GM13977 (cell line): ENCODE measurements around the gene LEF1.

Experiments used
- DNase-seq: peaks from one replicate; pipeline ENCODE4 v3.0.0; 2012; ENCODE audit warnings: low spot score
- CTCF ChIP-seq: IDR thresholded peaks from 2 replicates; pipeline ENCODE4 v1.5.1; 2012; ENCODE audit warnings: mild to moderate bottlenecking, control low read depth; ENCODE audit not compliant: insufficient read depth; ENCODE audit errors: extremely low read depth, missing control alignments
- in situ Hi-C: fragments of 300-500 bp; cut with MboI; formaldehyde crosslinking; loops from one replicate; pipeline ENCODE4 v1.12.0; 2022; ENCODE audit warnings: low sequenced_read_pairs, low pct_unique_long_range_greater_than_20kb, mixed read lengths, inconsistent platforms; ENCODE audit not compliant: unreplicated experiment

The LEF1 gene

DNA sequence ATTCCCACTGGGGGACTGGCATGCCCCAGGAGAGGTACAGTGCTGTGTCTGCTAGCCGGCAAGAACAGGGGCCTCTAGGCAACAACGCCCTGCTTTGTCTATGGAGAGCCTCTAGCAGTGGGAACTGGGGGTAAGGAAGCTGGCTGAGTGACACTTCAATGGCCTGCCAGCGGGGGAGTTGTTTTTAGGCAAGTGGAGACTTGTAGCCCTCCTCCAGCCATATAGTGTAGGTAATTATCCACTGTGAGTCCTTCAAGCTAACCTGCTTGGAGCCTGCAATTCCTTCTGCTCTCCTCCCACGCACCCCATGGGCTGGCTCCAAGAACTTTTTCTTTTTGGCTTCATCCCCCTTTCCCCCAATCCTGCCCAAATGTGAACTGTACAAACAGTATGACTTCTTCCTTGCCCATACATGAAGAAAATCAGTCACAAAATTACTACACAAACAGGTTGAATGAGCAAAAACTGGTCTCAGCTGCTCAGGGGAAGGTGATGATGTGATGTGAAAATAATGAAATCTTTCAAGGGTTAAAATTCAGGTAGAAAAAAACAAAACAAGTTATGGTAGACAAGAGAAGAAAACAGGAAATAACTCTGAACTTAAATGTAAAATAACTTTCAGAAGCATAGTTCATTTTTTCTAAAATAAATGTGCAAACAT is 33.1 kb downstream of the LEF1 start:
- DNase-seq = no peak
- no peak for TF ChIP-seq CTCF
- in situ Hi-C loops = no loop called here

GRCh38 chr4:108130955-108131354 is 37.8 kb downstream of the LEF1 start:
- DNase-seq = no peak
- peak; percentile 28 for TF ChIP-seq CTCF
- in situ Hi-C loops = no loop called here

GRCh38 chr4:108129196-108129595 is 39.5 kb downstream of the LEF1 start:
- no peak for TF ChIP-seq CTCF
- no peak for DNase-seq
- in situ Hi-C loops = no loop called here

DNA sequence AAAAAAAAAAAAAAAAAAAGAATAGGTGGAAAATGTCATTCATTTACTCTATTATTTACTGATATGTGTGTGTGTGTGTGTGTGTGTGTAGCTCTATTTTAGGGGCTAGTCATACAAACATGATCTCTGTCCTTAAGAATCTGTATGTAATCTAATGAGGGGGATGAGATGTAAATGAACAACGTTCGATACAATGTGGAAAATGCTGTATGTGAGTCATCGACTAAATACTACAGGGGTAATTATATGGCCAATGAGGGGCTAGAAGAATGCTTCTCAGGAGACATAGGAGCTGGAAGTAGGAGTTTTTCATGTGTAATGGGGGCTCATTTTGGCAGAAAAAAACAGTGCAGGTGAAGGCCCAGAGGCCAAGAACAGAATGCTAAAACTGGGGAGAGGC is 41.9 kb downstream of the LEF1 start:
- TF ChIP-seq CTCF = no peak
- in situ Hi-C loops = no loop called here
- DNase-seq = no peak

GRCh38 chr4:108120789-108121188 is 47.9 kb downstream of the LEF1 start:
- in situ Hi-C loops = no loop called here
- DNase-seq = no peak
- TF ChIP-seq CTCF = no peak

DNA sequence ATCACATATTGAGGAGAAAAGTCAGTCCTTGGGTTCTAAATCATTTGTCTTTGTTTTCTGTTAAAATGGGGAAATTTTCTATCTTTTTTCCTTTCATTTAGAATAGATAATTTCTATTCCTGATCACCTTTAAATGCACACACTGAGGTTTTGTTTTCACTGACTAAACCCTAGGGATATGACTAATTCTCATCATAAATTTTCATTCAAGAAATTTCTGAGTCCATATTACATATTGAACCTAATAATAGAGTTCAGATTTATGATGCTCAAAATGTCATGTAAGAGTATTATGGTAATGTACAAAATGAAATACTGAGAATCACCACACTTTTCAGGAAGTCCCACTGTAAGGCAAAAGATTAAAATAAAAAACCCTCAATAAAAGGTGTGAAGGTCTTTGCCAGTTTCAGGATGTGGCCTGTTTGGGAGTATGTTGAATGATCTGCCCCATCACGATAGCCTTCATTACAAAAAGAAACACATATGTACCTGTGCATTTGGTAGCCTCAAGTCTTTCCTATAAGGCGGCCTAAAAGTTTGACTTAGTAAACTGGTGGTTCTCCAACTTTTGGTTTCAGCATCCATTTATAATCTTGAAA is 49.4 kb downstream of the LEF1 start:
- in situ Hi-C loops = no loop called here
- TF ChIP-seq CTCF = no peak
- DNase-seq = no peak
